Esophagus muscularis mucosa (tissue), 4 donors: ENCODE measurements around the gene ARCN1. TPM values are rescaled to one million over a fixed set of nuclear protein-coding genes. Genes with fewer than 3 reads are reported as not detected.

Experiments
- DNase-seq: peaks from one replicate; pipeline ENCODE4 v3.0.0-alpha.2; 2017; ENCODE audit errors: extremely low spot score
- H3K27ac ChIP-seq, 4 donors: fragments of 200-600 bp; sonication (generic); replicated peaks in 1 of 4; 1 replicate in 3 of 4; 2 replicates in 1 of 4; pipeline ENCODE4 v1.5.1; 2016 to 2019; ENCODE audit warnings: mild to moderate bottlenecking in 1 of 4
- H3K27me3 ChIP-seq, 4 donors: fragments of 200-600 bp; sonication (generic); one replicate each; pipeline versions ENCODE4 v1.5.1 to v1.6.0; 2016 to 2019
- H3K36me3 ChIP-seq, 4 donors: fragments of 200-600 bp; sonication (generic); one replicate each; pipeline ENCODE4 v1.5.1; 2016 to 2019
- H3K4me1 ChIP-seq, 4 donors: fragments of 200-600 bp; sonication (generic); one replicate each; pipeline ENCODE4 v1.5.1; 2016 to 2019
- H3K4me3 ChIP-seq, 4 donors: fragments of 200-600 bp; sonication (generic); 1 replicate in 2 of 4; 2 replicates in 2 of 4; pipeline ENCODE4 v1.5.1; 2016 to 2019; ENCODE audit warnings: mild to moderate bottlenecking in 4 of 4, moderate library complexity in 1 of 4
- H3K9me3 ChIP-seq, 4 donors: fragments of 200-600 bp; sonication (generic); 1 replicate in 3 of 4; 2 replicates in 1 of 4; pipeline ENCODE4 v1.5.1; 2016 to 2019
- CTCF ChIP-seq, 3 experiments: fragments of 200-600 bp in 2 of 3; fragments of 450-650 bp in 1 of 3; sonication (generic) in 2 of 3; IDR thresholded peaks; one replicate each; pipeline ENCODE4 v1.5.1; 2017 to 2019; ENCODE audit warnings: antibody characterized with exemption in 3 of 3, mild to moderate bottlenecking in 2 of 3, moderate library complexity in 1 of 3
- EP300 ChIP-seq: sonication (generic); formaldehyde crosslinking; IDR thresholded peaks from one replicate; pipeline ENCODE4 v1.6.1; 2017; ENCODE audit warnings: antibody characterized with exemption
- POLR2A ChIP-seq: fragments of 450-650 bp; IDR thresholded peaks from one replicate; pipeline ENCODE4 v1.6.1; 2017; ENCODE audit warnings: antibody characterized with exemption, moderate library complexity, mild to moderate bottlenecking, low read depth
- POLR2AphosphoS5 ChIP-seq, 2 donors: sonication (generic); formaldehyde crosslinking; IDR thresholded peaks; one replicate each; pipeline ENCODE4 v1.6.1; 2017; ENCODE audit warnings: antibody characterized with exemption in 2 of 2
- WGBS: methylation state at CpG from one replicate; pipeline ENCODE4 v1.1.5; 2018; 5-methylcytosine and 5-hydroxymethylcytosine counted together
- intact Hi-C: fragments of 100-400 bp; cut with DNase I; formaldehyde crosslinking; loops from one replicate; pipeline ENCODE4 v1.15.1; 2023
- total RNA-seq, 4 donors: library from RNA; depleted of rRNA; stranded (reverse); fragments of >200 nt; gene quantifications; one replicate each; pipeline versions ENCODE4 v1.1.0 to v1.2.1, GENCODE V29; 2016

The ARCN1 gene
- total RNA-seq, 4 donors from 2014 or later = 83.9 to 115 (median 102) TPM

GRCh38 chr11:118622376-118623268 is 50.4 kb downstream of the ARCN1 start:
- peaks cover 12 to 47% (median 38%) of the 10 kb centered on the region in 4 donors for H3K36me3 ChIP-seq
- H3K27ac ChIP-seq = peak overlapping the region; percentile 87 to 92 (median 88)
- DNase-seq = no peak
- 18% methylated on average over 2 of the region's 9 CpGs for WGBS
- no peaks in the 10 kb centered on the region for H3K27me3 ChIP-seq
- no peak for TF ChIP-seq EP300
- peak; percentile 45 to 56 for TF ChIP-seq POLR2AphosphoS5 (IDR thresholded peaks at IDR 0.05)
- no peak for TF ChIP-seq POLR2A
- peak overlapping the region; percentile 58 to 69 (median 62) for H3K4me3 ChIP-seq
- intact Hi-C loops = no loop called here
- H3K4me1 ChIP-seq = peaks cover 57 to 84% (median 72%) of the 10 kb centered on the region in 4 donors
- H3K9me3 ChIP-seq = no peaks in the 10 kb centered on the region

GRCh38 chr11:118623269-118623655 is 51.1 kb downstream of the ARCN1 start:
- H3K4me3 ChIP-seq = no peak overlapping the region
- peaks cover 11 to 47% (median 39%) of the 10 kb centered on the region in 4 donors for H3K36me3 ChIP-seq
- peak overlapping the region; percentile 87 to 92 (median 88) for H3K27ac ChIP-seq
- no peak for DNase-seq
- no peaks in the 10 kb centered on the region for H3K27me3 ChIP-seq
- TF ChIP-seq POLR2A (no peak), POLR2AphosphoS5 (IDR thresholded peaks at IDR 0.05) (no peak), EP300 (no peak), CTCF (IDR thresholded peaks at IDR 0.05) (no peak)
- 48% methylated on average over 4 of the region's 4 CpGs for WGBS
- intact Hi-C loops = no loop called here
- H3K9me3 ChIP-seq = no peaks in the 10 kb centered on the region
- H3K4me1 ChIP-seq = peaks cover 59 to 84% (median 70%) of the 10 kb centered on the region in 4 donors

- Histone ChIP-seq H3K36me3 (peaks cover 16 to 64% (median 55%) of the 10 kb centered on the region in 4 donors), H3K27me3 (no peaks in the 10 kb centered on the region), H3K9me3 (no peaks in the 10 kb centered on the region), H3K4me1 (peaks cover 57 to 81% (median 67%) of the 10 kb centered on the region in 4 donors), H3K4me3 (no peak overlapping the region), H3K27ac (peak overlapping the region in 2 of 4 donors; percentile 36 to 47)
- no peak for TF ChIP-seq EP300
- no peak for TF ChIP-seq POLR2AphosphoS5 (IDR thresholded peaks at IDR 0.05)
- TF ChIP-seq CTCF (IDR thresholded peaks at IDR 0.05) = no peak
- no peak for TF ChIP-seq POLR2A
- intact Hi-C loops = no loop called here
- WGBS = 90% methylated on average over 2 of the region's 6 CpGs
- no peak for DNase-seq
These were observed 53.0 kb downstream of the ARCN1 start for GRCh38 chr11:118625036-118625690.

- Histone ChIP-seq H3K9me3 (no peaks in the 10 kb centered on the region), H3K4me1 (peaks cover 49 to 73% (median 64%) of the 10 kb centered on the region in 4 donors), H3K36me3 (peaks cover 16 to 69% (median 59%) of the 10 kb centered on the region in 4 donors), H3K4me3 (no peak overlapping the region), H3K27ac (no peak overlapping the region), H3K27me3 (no peaks in the 10 kb centered on the region)
- intact Hi-C loops = no loop called here
- WGBS = 89% methylated on average over 2 of the region's 2 CpGs
- no peak for DNase-seq
- no peak for TF ChIP-seq POLR2AphosphoS5 (IDR thresholded peaks at IDR 0.05)
These were observed 53.8 kb downstream of the ARCN1 start for GRCh38 chr11:118625976-118626375.

GRCh38 chr11:118627566-118627965 is 55.4 kb downstream of the ARCN1 start:
- H3K4me3 ChIP-seq = no peak overlapping the region
- TF ChIP-seq CTCF (IDR thresholded peaks at IDR 0.05) (no peak), POLR2A (no peak), POLR2AphosphoS5 (IDR thresholded peaks at IDR 0.05) (no peak), EP300 (no peak)
- WGBS = 92% methylated on average over 4 of the region's 10 CpGs
- no peak for DNase-seq
- H3K4me1 ChIP-seq = peaks cover 46 to 67% (median 55%) of the 10 kb centered on the region in 4 donors
- no peak overlapping the region for H3K27ac ChIP-seq
- intact Hi-C loops = no loop called here
- peaks cover 16 to 84% (median 74%) of the 10 kb centered on the region in 4 donors for H3K36me3 ChIP-seq
- H3K27me3 ChIP-seq = no peaks in the 10 kb centered on the region
- no peaks in the 10 kb centered on the region for H3K9me3 ChIP-seq
